Peyer's patch (tissue), 4 donors: ENCODE results near the gene RAB3A. TPM values are rescaled to one million over a fixed set of nuclear protein-coding genes. Genes with fewer than 3 reads are reported as not detected.

Source experiments
- DNase-seq, 3 donors: peaks; one replicate each; pipeline ENCODE4 v3.0.0-alpha.2; 2017 to 2019
- H3K27ac ChIP-seq, 4 donors: fragments of 200-600 bp; sonication (generic); one replicate each; pipeline ENCODE4 v1.5.1; 2016 to 2019
- H3K27me3 ChIP-seq, 2 donors: fragments of 200-600 bp; sonication (generic); one replicate each; pipeline ENCODE4 v1.5.1; 2019
- H3K36me3 ChIP-seq, 3 donors: fragments of 200-600 bp; sonication (generic); one replicate each; pipeline ENCODE4 v1.5.1; 2016 to 2019
- H3K4me1 ChIP-seq, 4 donors: fragments of 200-600 bp; sonication (generic); one replicate each; pipeline ENCODE4 v1.5.1; 2016 to 2019
- H3K4me3 ChIP-seq, 4 donors: fragments of 200-600 bp; sonication (generic); 1 replicate in 3 of 4; 2 replicates in 1 of 4; pipeline ENCODE4 v1.5.1; 2016 to 2019; ENCODE audit warnings: mild to moderate bottlenecking in 1 of 4
- H3K9me3 ChIP-seq, 4 donors: fragments of 200-600 bp; sonication (generic); one replicate each; pipeline ENCODE4 v1.5.1; 2016 to 2019; ENCODE audit warnings: mild to moderate bottlenecking in 1 of 4
- POLR2A ChIP-seq, 2 donors: fragments of 450-650 bp; IDR thresholded peaks; one replicate each; pipeline ENCODE4 v1.5.1; 2017; ENCODE audit warnings: antibody characterized with exemption in 2 of 2, mild to moderate bottlenecking in 2 of 2, moderate library complexity in 2 of 2
- total RNA-seq, 4 donors: library from RNA; depleted of rRNA; stranded (reverse); fragments of >200 nt; gene quantifications; one replicate each; pipeline ENCODE4 v1.1.0, GENCODE V29; 2016
- TF ChIP-seq, protein P1 (sequence below), 6 experiments: fragments of 450-650 bp in 4 of 6; fragments of 200-600 bp in 2 of 6; sonication (generic) in 1 of 6; IDR thresholded peaks; one replicate each; pipeline ENCODE4 v1.5.1; 2017 to 2019; ENCODE audit warnings: antibody characterized with exemption in 6 of 6, mild to moderate bottlenecking in 3 of 6, moderate library complexity in 1 of 6

RAB3A gene
- total RNA-seq, 4 donors from 2014 or later: 6.1 to 9.5 (median 8.3) TPM; not detected in 1

DNA sequence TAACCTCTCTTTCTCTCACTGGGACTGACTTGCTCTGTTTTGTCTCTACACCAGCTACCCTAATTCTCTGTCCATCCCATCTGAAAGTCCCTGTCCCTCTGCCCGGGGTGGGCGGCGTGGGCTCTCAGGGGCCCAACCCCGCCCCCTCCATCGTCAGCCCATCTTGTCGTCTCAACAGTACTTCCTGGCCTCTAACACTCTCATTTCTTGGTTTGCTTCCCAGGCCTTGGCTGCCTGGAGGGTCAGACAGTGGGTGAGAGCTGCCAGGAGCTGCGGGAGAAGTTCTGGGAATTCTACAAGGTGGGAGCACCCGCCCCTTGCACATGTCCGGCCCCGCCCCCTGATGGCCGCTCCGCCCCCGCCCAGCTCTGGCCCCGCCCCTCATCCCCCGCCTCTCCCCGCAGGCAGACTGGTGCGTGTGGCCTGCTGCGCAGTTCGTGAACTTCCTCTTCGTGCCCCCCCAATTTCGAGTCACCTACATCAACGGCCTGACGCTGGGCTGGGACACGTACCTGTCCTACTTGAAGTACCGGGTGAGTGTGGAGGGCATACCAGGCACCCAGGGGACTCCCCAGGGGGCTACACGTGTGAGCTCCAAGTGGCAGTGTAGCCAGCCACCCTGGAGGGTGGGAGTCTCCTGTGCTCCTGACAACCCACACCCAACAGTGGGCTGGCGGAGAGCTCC, 9.1 kb downstream of the RAB3A start:
- Histone ChIP-seq H3K27me3 (no peaks in the 10 kb centered on the region), H3K4me1 (peaks cover 0 to 16% (median 12%) of the 10 kb centered on the region in 4 donors), H3K9me3 (peaks cover 0 to 4% (median 0%) of the 10 kb centered on the region in 4 donors), H3K4me3 (peak overlapping the region in 2 of 4 donors; percentile 6 to 92), H3K27ac (peak overlapping the region; percentile 9 to 95 (median 74)), H3K36me3 (peaks cover 0 to 28% (median 0%) of the 10 kb centered on the region in 3 donors)
- no peak for TF ChIP-seq POLR2A (IDR thresholded peaks at IDR 0.05)
- TF ChIP-seq, protein P1, sequence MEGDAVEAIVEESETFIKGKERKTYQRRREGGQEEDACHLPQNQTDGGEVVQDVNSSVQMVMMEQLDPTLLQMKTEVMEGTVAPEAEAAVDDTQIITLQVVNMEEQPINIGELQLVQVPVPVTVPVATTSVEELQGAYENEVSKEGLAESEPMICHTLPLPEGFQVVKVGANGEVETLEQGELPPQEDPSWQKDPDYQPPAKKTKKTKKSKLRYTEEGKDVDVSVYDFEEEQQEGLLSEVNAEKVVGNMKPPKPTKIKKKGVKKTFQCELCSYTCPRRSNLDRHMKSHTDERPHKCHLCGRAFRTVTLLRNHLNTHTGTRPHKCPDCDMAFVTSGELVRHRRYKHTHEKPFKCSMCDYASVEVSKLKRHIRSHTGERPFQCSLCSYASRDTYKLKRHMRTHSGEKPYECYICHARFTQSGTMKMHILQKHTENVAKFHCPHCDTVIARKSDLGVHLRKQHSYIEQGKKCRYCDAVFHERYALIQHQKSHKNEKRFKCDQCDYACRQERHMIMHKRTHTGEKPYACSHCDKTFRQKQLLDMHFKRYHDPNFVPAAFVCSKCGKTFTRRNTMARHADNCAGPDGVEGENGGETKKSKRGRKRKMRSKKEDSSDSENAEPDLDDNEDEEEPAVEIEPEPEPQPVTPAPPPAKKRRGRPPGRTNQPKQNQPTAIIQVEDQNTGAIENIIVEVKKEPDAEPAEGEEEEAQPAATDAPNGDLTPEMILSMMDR (IDR thresholded peaks at IDR 0.05): no peak
- peak in 2 of 3 donors; percentile 58 to 67 for DNase-seq

DNA sequence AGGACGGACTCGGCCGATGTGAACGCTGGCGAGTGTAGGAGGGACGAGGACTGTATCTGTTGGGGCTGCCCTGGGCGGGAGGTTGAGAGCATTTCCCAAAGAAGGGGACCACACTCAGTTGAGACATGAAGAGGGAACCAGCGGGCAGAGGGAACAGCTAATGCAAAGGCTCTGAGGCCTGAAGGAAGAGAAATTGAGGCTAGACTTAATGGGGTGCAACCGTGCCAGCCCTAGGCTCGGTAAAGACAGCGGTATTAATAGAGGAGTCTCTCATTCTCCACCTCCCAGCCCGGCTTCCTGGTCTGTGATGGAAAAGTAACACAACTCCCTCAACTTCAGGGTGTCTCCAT, 9.7 kb downstream of the RAB3A start:
- Histone ChIP-seq H3K27ac (peak overlapping the region in 2 of 4 donors; percentile 91 to 95), H3K4me3 (peak overlapping the region in 3 of 4 donors; percentile 74 to 95 (median 92)), H3K9me3 (peaks cover 0 to 4% (median 0%) of the 10 kb centered on the region in 4 donors), H3K36me3 (peaks cover 0 to 28% (median 0%) of the 10 kb centered on the region in 3 donors), H3K27me3 (no peaks in the 10 kb centered on the region), H3K4me1 (peaks cover 0 to 16% (median 12%) of the 10 kb centered on the region in 4 donors)
- no peak for DNase-seq
- no peak for TF ChIP-seq POLR2A (IDR thresholded peaks at IDR 0.05)
- TF ChIP-seq, protein P1 (IDR thresholded peaks at IDR 0.05): no peak

GRCh38 chr19:18193388-18194180, 10.3 kb downstream of the RAB3A start:
- Histone ChIP-seq H3K36me3 (peaks cover 0 to 24% (median 0%) of the 10 kb centered on the region in 3 donors), H3K4me1 (peaks cover 0 to 16% (median 12%) of the 10 kb centered on the region in 4 donors), H3K27ac (peak overlapping the region; percentile 78 to 95 (median 86)), H3K9me3 (peaks cover 0 to 4% (median 0%) of the 10 kb centered on the region in 4 donors), H3K4me3 (peak overlapping the region; percentile 59 to 95 (median 83)), H3K27me3 (no peaks in the 10 kb centered on the region)
- DNase-seq: no peak
- TF ChIP-seq, protein P1 (IDR thresholded peaks at IDR 0.05): no peak
- no peak for TF ChIP-seq POLR2A (IDR thresholded peaks at IDR 0.05)

GRCh38 chr19:18192673-18193387, 11.0 kb downstream of the RAB3A start, which contains the start of gene MPV17L2:
Gene MPV17L2 (plus strand): TSS chr19:18193218. CDS start chr19:18193282, 64 bp downstream.
- H3K4me1 ChIP-seq: peaks cover 0 to 16% (median 12%) of the 10 kb centered on the region in 4 donors
- no peaks in the 10 kb centered on the region for H3K27me3 ChIP-seq
- TF ChIP-seq, protein P1 (IDR thresholded peaks at IDR 0.05): no peak
- peak; percentile 81 to 92 for TF ChIP-seq POLR2A (IDR thresholded peaks at IDR 0.05)
- H3K4me3 ChIP-seq: peak within 1 kb of the TSS; percentile 59 to 95 (median 83)
- peak within 1 kb of the TSS; percentile 91 to 97 (median 94) for H3K27ac ChIP-seq
- H3K36me3 ChIP-seq: peaks cover 0 to 16% (median 0%) of the 10 kb centered on the region in 3 donors
- H3K9me3 ChIP-seq: peaks cover 0 to 4% (median 0%) of the 10 kb centered on the region in 4 donors
- peak; percentile 99 to 100 (median 99) for DNase-seq

DNA sequence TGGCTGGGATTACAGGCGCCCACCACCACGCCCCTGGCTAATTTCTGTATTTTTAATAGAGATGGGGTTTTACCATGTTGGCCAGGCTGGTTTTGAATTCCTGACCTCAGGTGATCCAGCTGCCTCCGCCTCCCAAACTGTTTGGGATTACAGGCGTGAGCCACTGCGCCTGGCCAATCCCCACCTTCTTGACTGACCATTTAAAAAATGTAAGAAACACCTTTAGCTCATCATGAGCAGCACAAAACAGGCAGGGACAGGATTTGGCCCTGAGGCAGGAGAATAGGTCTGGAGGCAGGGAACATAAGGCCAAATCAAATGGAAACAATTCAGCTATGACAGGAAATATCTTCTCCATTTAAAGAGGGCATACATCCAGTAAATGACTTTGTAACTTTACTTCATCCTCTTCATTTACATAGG, 12.2 kb downstream of the RAB3A start:
- Histone ChIP-seq H3K4me3 (peak overlapping the region in 3 of 4 donors; percentile 47 to 61 (median 57)), H3K9me3 (peaks cover 0 to 4% (median 0%) of the 10 kb centered on the region in 4 donors), H3K4me1 (peaks cover 0 to 16% (median 12%) of the 10 kb centered on the region in 4 donors), H3K27me3 (no peaks in the 10 kb centered on the region), H3K27ac (peak overlapping the region; percentile 91 to 97 (median 94)), H3K36me3 (peaks cover 0 to 8% (median 0%) of the 10 kb centered on the region in 3 donors)
- DNase-seq: no peak
- no peak for TF ChIP-seq POLR2A (IDR thresholded peaks at IDR 0.05)
- TF ChIP-seq, protein P1 (IDR thresholded peaks at IDR 0.05): no peak
